Measurements from ENCODE around the gene RPS6KA2. TPM values are rescaled to one million over a fixed set of nuclear protein-coding genes. Genes with fewer than 3 reads are reported as not detected.

RPS6KA2 gene
- total and polyA plus RNA-seq, 2 donors (not counting 3 experiments of a cell fraction or from before 2014, with no cell fraction given) = 54.5 to 75.8 TPM

GRCh38 chr6:166495487-166496314, 131.3 kb downstream of the RPS6KA2 start:
- DNase-seq (ENCODE audit: low read depth, low spot score) (no peak), FAIRE-seq (no peak)
- H2AFZ ChIP-seq (ENCODE audit: low read depth, low read length) = no peak overlapping the region
- H3K9me1 ChIP-seq (replicated peaks; ENCODE audit: control insufficient read depth, extremely low read depth, insufficient read depth, low read length) = no peaks in the 10 kb centered on the region
- H3K27ac ChIP-seq (ENCODE audit: insufficient read depth, low read depth, low read length) = no peak overlapping the region
- dilution Hi-C loops (cut with MboI; ENCODE audit: extremely low pct_ligation_motif_present, low sequenced_read_pairs) = no loop called here
- no peaks in the 10 kb centered on the region for H3K9me3 ChIP-seq (replicated peaks; ENCODE audit: control insufficient read depth, insufficient read depth, low read length)
- ChIA-PET POLR2A (no interaction called here), CTCF (interaction anchor here (1.5 kb wide), 1 partner anchor 20 kb away, joined by 3 read pairs; no protein-coding TSS in a partner anchor)
- H3K4me1 ChIP-seq (ENCODE audit: control insufficient read depth, extremely low read depth, insufficient read depth, low read length) = peaks cover 16% of the 10 kb centered on the region
- H4K20me1 ChIP-seq (replicated peaks; ENCODE audit: control insufficient read depth, extremely low read depth, insufficient read depth, low read length) = no peaks in the 10 kb centered on the region
- H3K36me3 ChIP-seq (ENCODE audit: control insufficient read depth in 2 of 2, extremely low read depth in 1 of 2, insufficient read depth in 2 of 2, low read length in 2 of 2) = peaks cover 0 to 47% of the 10 kb centered on the region in 2 experiments
- TF ChIP-seq GATA2 (IDR thresholded peaks at IDR 0.05; ENCODE audit: insufficient read depth, insufficient read length, low read depth, low read length) = no peak
- no peak for TF ChIP-seq FOS (IDR thresholded peaks at IDR 0.05; ENCODE audit: borderline replicate concordance, insufficient read depth, low read length)
- TF ChIP-seq EZH2 (IDR thresholded peaks at IDR 0.05; ENCODE audit: borderline replicate concordance, low read depth, low read length, severe bottlenecking) = no peak
- TF ChIP-seq MAX (IDR thresholded peaks at IDR 0.05; ENCODE audit: insufficient read depth, insufficient read length) = no peak
- TF ChIP-seq CTCF (IDR thresholded peaks at IDR 0.05; ENCODE audit: extremely low read depth in 1 of 2, insufficient read depth in 1 of 2, low read depth in 1 of 2, low read length in 2 of 2) = no peak
- no TSS peak for BruUV-seq (replicated peaks)
- H3K9ac ChIP-seq (replicated peaks; ENCODE audit: extremely low read depth, insufficient read depth, low read length) = no peak overlapping the region
- intact Hi-C loops (cut with micrococcal nuclease) = no loop called here
- H3K79me2 ChIP-seq (ENCODE audit: control insufficient read depth, insufficient read depth, low read length) = no peaks in the 10 kb centered on the region
- H3K4me3 ChIP-seq (replicated peaks in 1 of 3; ENCODE audit: insufficient read depth in 1 of 3, low read depth in 1 of 3, low read length in 3 of 3) = no peak overlapping the region
- no peak overlapping the region for H3K4me2 ChIP-seq (ENCODE audit: insufficient read depth, low read length)
- H3K27me3 ChIP-seq (ENCODE audit: control insufficient read depth in 2 of 2, insufficient read depth in 2 of 2, low read length in 2 of 2) = no peaks in the 10 kb centered on the region

Data from endothelial cell of umbilical vein (primary cell).